NCI-H748 treated with DMSO at 0.1 percent for 48 hours (cell line): Measurements from ENCODE around the gene WNK3.

ENCODE experiments used
- DNase-seq: peaks from one replicate; lab custom pipeline; 2025; lab: John Stamatoyannopoulos, UW

WNK3 gene

DNA sequence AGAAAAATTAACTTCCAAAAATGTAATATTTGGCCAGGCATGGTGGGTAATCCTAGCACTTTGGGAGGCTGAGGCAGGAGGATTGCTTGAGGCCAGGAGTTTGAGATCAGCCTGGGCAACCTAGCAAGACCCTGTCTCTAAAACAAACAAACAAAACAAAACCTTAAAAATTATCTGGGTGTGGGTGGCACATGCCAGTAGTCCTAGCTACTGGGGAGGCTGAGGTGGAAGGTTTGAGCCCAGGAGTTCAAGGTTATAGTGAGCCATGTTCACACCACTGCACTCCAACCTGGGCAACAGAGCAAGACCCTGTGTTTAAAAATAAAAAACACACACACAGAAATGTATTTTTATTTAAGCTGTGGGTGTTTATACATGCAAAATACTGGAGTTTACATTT lies 186.8 kb downstream of the WNK3 start:
- no peak for DNase-seq

DNA sequence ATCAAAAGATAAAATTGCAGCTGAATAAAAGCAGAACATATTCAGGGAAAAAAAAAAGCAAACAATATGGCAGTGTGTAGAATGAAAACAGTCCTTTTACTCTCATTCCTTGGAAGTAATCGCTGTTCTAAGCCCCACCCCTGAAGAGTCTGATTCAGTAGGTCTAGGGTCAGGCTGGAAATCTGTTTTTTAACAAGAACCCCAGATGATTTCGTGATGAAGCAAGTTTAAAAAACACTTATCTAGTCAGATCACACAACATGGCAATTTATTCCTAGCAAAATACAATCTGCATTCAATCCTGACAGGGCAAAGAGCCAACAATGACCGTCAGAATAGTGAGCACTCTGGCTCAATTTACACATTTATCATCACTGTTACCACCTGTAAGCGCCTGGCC lies 190.9 kb downstream of the WNK3 start:
- no peak for DNase-seq

DNA sequence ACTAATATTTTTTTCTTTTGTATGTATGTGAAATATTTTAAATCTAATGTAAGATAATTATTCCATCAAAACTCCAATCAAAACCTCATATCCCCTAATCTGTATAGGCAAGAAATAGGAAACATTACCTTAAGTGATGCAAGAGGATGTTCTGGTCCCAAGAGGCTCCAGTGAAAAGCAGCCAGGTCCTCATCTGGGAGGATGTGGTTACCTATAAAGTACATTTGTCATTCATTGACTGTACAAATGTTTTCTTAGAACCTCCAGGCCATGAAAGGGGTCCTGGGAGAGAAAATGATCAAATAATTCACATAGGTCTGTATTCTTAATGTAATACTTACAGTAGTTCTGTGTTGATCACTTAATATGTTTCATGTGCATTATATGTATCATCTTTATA lies 200.3 kb downstream of the WNK3 start:
- DNase-seq: no peak
